Muscle of leg (tissue), 11 donors: Measurements from ENCODE around the gene B3GNT5. TPM values are rescaled to one million over a fixed set of nuclear protein-coding genes. Genes with fewer than 3 reads are reported as not detected.
A peak's percentile ranks its signal among the peaks of the same experiment; 100 is the strongest.

ENCODE experiments used
- DNase-seq: peaks from one replicate; pipeline ENCODE4 v3.0.0; 2013
- H3K27ac ChIP-seq: one replicate; pipeline ENCODE4 v1.5.1; 2013; ENCODE audit warnings: mild to moderate bottlenecking, low read length, control low read depth
- H3K27me3 ChIP-seq: one replicate; pipeline ENCODE4 v1.6.1; 2013; ENCODE audit warnings: low read length; ENCODE audit not compliant: control insufficient read depth, insufficient read depth
- H3K36me3 ChIP-seq: one replicate; pipeline ENCODE4 v1.6.1; 2013; ENCODE audit warnings: low read length; ENCODE audit not compliant: control insufficient read depth, insufficient read depth
- H3K4me1 ChIP-seq: one replicate; pipeline ENCODE4 v1.6.1; 2013; ENCODE audit warnings: low read length; ENCODE audit not compliant: control insufficient read depth, insufficient read depth
- H3K4me3 ChIP-seq: one replicate; pipeline ENCODE4 v1.5.1; 2013; ENCODE audit warnings: low read length, control low read depth
- H3K9me3 ChIP-seq: replicated peaks from 2 replicates; pipeline ENCODE4 v1.6.1; 2013; ENCODE audit warnings: low read depth, low read length; ENCODE audit not compliant: control insufficient read depth
- WGBS: methylation state at CpG from one replicate; pipeline ENCODE4 v1.1.5; 2013; ENCODE audit warnings: missing lambda C conversion rate; ENCODE audit not compliant: insufficient coverage; 5-methylcytosine and 5-hydroxymethylcytosine counted together
- polyA plus RNA-seq, 8 donors: library from polyadenylated mRNA; unstranded; fragments of 120-200 nt; gene quantifications; one replicate each; pipeline versions ENCODE4 v1.2.1 to v1.2.3, GENCODE V29; 2013; ENCODE audit warnings: inconsistent platforms in 1 of 8, low replicate concordance in 1 of 8; ENCODE audit not compliant: insufficient read length in 8 of 8, insufficient read depth in 1 of 8
- total RNA-seq: library from RNA; stranded (reverse); fragments of 120-200 nt; gene quantifications from one replicate; pipeline ENCODE4 v1.2.4, GENCODE V29; 2013

B3GNT5 gene
- total and polyA plus RNA-seq, 9 donors: 5.3 to 17.2 (median 9.5) TPM

- H3K27me3 ChIP-seq: no peaks in the 10 kb centered on the region
- no peak overlapping the region for H3K4me3 ChIP-seq
- peak overlapping the region; percentile 71 for H3K27ac ChIP-seq
- no peaks in the 10 kb centered on the region for H3K9me3 ChIP-seq
- no peaks in the 10 kb centered on the region for H3K36me3 ChIP-seq
- DNase-seq: peak; percentile 92
- 0% methylated on average over 5 of the region's 10 CpGs for WGBS
- H3K4me1 ChIP-seq: peaks cover 10% of the 10 kb centered on the region
These were observed 32.9 kb downstream of the B3GNT5 start for GRCh38 chr3:183285828-183286457.

GRCh38 chr3:183287301-183287971 is 34.4 kb downstream of the B3GNT5 start:
- peak; percentile 73 for DNase-seq
- Histone ChIP-seq H3K4me1 (peaks cover 10% of the 10 kb centered on the region), H3K4me3 (no peak overlapping the region), H3K9me3 (no peaks in the 10 kb centered on the region), H3K27ac (no peak overlapping the region), H3K36me3 (no peaks in the 10 kb centered on the region), H3K27me3 (no peaks in the 10 kb centered on the region)
- 44% methylated on average over 5 of the region's 9 CpGs for WGBS

- Histone ChIP-seq H3K9me3 (no peaks in the 10 kb centered on the region), H3K36me3 (no peaks in the 10 kb centered on the region), H3K4me3 (no peak overlapping the region), H3K27me3 (no peaks in the 10 kb centered on the region), H3K4me1 (peaks cover 10% of the 10 kb centered on the region), H3K27ac (no peak overlapping the region)
- no CpG with 5 or more reads among the region's 2 CpGs for WGBS
- no peak for DNase-seq
These were observed 35.1 kb downstream of the B3GNT5 start for GRCh38 chr3:183288117-183288516.

- 100% methylated on average over 2 of the region's 2 CpGs for WGBS
- DNase-seq: no peak
- H3K4me3 ChIP-seq: no peak overlapping the region
These were observed 37.2 kb downstream of the B3GNT5 start for GRCh38 chr3:183290216-183290615.

GRCh38 chr3:183291497-183292031 is 38.5 kb downstream of the B3GNT5 start:
- no peak overlapping the region for H3K4me3 ChIP-seq
- no peaks in the 10 kb centered on the region for H3K27me3 ChIP-seq
- no peaks in the 10 kb centered on the region for H3K9me3 ChIP-seq
- WGBS: 60% methylated on average over 1 of the region's 4 CpGs
- no peak for DNase-seq
- no peaks in the 10 kb centered on the region for H3K36me3 ChIP-seq
- H3K27ac ChIP-seq: no peak overlapping the region
- H3K4me1 ChIP-seq: no peaks in the 10 kb centered on the region

More at GRCh38 chr3:183290216-183290615, 37.2 kb downstream of the B3GNT5 start:
- Histone ChIP-seq H3K27me3 (no peaks in the 10 kb centered on the region), H3K27ac (no peak overlapping the region), H3K9me3 (no peaks in the 10 kb centered on the region), H3K36me3 (no peaks in the 10 kb centered on the region), H3K4me1 (peaks cover 9% of the 10 kb centered on the region)

- no peaks in the 10 kb centered on the region for H3K27me3 ChIP-seq
- no CpG with 5 or more reads among the region's 2 CpGs for WGBS
- no peaks in the 10 kb centered on the region for H3K36me3 ChIP-seq
- no peak for DNase-seq
- H3K27ac ChIP-seq: no peak overlapping the region
- H3K9me3 ChIP-seq: no peaks in the 10 kb centered on the region
- no peak overlapping the region for H3K4me3 ChIP-seq
- peaks cover 4% of the 10 kb centered on the region for H3K4me1 ChIP-seq
These were observed 40.9 kb downstream of the B3GNT5 start for GRCh38 chr3:183293966-183294365.

GRCh38 chr3:183295211-183295610 is 42.2 kb downstream of the B3GNT5 start:
- H3K27ac ChIP-seq: no peak overlapping the region

GRCh38 chr3:183296944-183297343 is 43.9 kb downstream of the B3GNT5 start:
- DNase-seq: no peak
- WGBS: 93% methylated on average over 10 of the region's 12 CpGs
- Histone ChIP-seq H3K27me3 (no peaks in the 10 kb centered on the region), H3K4me1 (peaks cover 12% of the 10 kb centered on the region), H3K36me3 (no peaks in the 10 kb centered on the region), H3K9me3 (no peaks in the 10 kb centered on the region), H3K27ac (no peak overlapping the region), H3K4me3 (no peak overlapping the region)

More at GRCh38 chr3:183295211-183295610, 42.2 kb downstream of the B3GNT5 start:
- DNase-seq: no peak
- no peaks in the 10 kb centered on the region for H3K9me3 ChIP-seq
- H3K27me3 ChIP-seq: no peaks in the 10 kb centered on the region
- no peaks in the 10 kb centered on the region for H3K36me3 ChIP-seq
- H3K4me1 ChIP-seq: peaks cover 9% of the 10 kb centered on the region
- 44% methylated on average over 2 of the region's 3 CpGs for WGBS
- no peak overlapping the region for H3K4me3 ChIP-seq

GRCh38 chr3:183298701-183299153 is 45.7 kb downstream of the B3GNT5 start:
- WGBS: 12% methylated on average over 3 of the region's 5 CpGs
- H3K9me3 ChIP-seq: no peaks in the 10 kb centered on the region
- H3K4me3 ChIP-seq: peak overlapping the region; percentile 1
- peak overlapping the region; percentile 77 for H3K27ac ChIP-seq
- peak; percentile 89 for DNase-seq
- H3K4me1 ChIP-seq: peaks cover 19% of the 10 kb centered on the region
- no peaks in the 10 kb centered on the region for H3K36me3 ChIP-seq
- no peaks in the 10 kb centered on the region for H3K27me3 ChIP-seq

GRCh38 chr3:183299976-183300375 is 46.9 kb downstream of the B3GNT5 start:
- no peaks in the 10 kb centered on the region for H3K36me3 ChIP-seq
- no peaks in the 10 kb centered on the region for H3K27me3 ChIP-seq
- peaks cover 19% of the 10 kb centered on the region for H3K4me1 ChIP-seq
- 83% methylated on average over 2 of the region's 4 CpGs for WGBS
- H3K4me3 ChIP-seq: no peak overlapping the region
- no peak overlapping the region for H3K27ac ChIP-seq
- H3K9me3 ChIP-seq: no peaks in the 10 kb centered on the region
- DNase-seq: no peak
